HG03575 (cell line): ENCODE measurements around the gene LEF1.

Experiments used
- ATAC-seq: cut with Tn5 transposase; IDR thresholded peaks from one replicate; pipeline ENCODE4 v1.9.1; 2021; ENCODE audit not compliant: unreplicated experiment, insufficient number of reproducible peaks, low FRiP score; ENCODE audit errors: extremely low read depth

The LEF1 gene

GRCh38 chr4:108157655-108158054, 11.1 kb downstream of the LEF1 start:
- no peak for ATAC-seq

GRCh38 chr4:108156391-108156790, 12.3 kb downstream of the LEF1 start:
- ATAC-seq: no peak

GRCh38 chr4:108155373-108155772, 13.4 kb downstream of the LEF1 start:
- ATAC-seq: no peak

- no peak for ATAC-seq
Observed at GRCh38 chr4:108152980-108153379, 15.8 kb downstream of the LEF1 start.

GRCh38 chr4:108149588-108150380, 18.9 kb downstream of the LEF1 start:
- no peak for ATAC-seq

GRCh38 chr4:108148316-108148715, 20.4 kb downstream of the LEF1 start:
- ATAC-seq: no peak

- no peak for ATAC-seq
Observed at GRCh38 chr4:108146819-108147218, 21.9 kb downstream of the LEF1 start.

- ATAC-seq: no peak
Observed at GRCh38 chr4:108146336-108146735, 22.4 kb downstream of the LEF1 start.

GRCh38 chr4:108144451-108144850, 24.3 kb downstream of the LEF1 start:
- ATAC-seq: no peak

GRCh38 chr4:108143515-108143914, 25.2 kb downstream of the LEF1 start:
- no peak for ATAC-seq

- no peak for ATAC-seq
Observed at GRCh38 chr4:108142870-108143269, 25.9 kb downstream of the LEF1 start.

GRCh38 chr4:108141213-108141950, 27.4 kb downstream of the LEF1 start:
- no peak for ATAC-seq

- ATAC-seq: no peak
Observed at GRCh38 chr4:108140328-108140727, 28.4 kb downstream of the LEF1 start.

- ATAC-seq: peak; percentile 46
Observed at GRCh38 chr4:108139089-108139488, 29.6 kb downstream of the LEF1 start.

- no peak for ATAC-seq
Observed at GRCh38 chr4:108135549-108136209, 33.1 kb downstream of the LEF1 start.

- ATAC-seq: no peak
Observed at GRCh38 chr4:108130955-108131354, 37.8 kb downstream of the LEF1 start.

GRCh38 chr4:108129196-108129595, 39.5 kb downstream of the LEF1 start:
- ATAC-seq: no peak

- ATAC-seq: no peak
Observed at GRCh38 chr4:108126806-108127205, 41.9 kb downstream of the LEF1 start.

- no peak for ATAC-seq
Observed at GRCh38 chr4:108120789-108121188, 47.9 kb downstream of the LEF1 start.
